ENCODE data around the gene IVD. TPM values are rescaled to one million over a fixed set of nuclear protein-coding genes. Genes with fewer than 3 reads are reported as not detected.

IVD gene
- total and polyA plus RNA-seq, 2 of the 4 experiments (the other 2 are of a cell fraction) = 31.7 to 41.1 TPM

- TF ChIP-seq CTCF (conservative IDR thresholded peaks at IDR 0.05; ENCODE audit: low read depth, low read length) (no peak), SMC3 (IDR thresholded peaks at IDR 0.05; ENCODE audit: low read depth, low read length) (no peak), RAD21 (IDR thresholded peaks at IDR 0.05; ENCODE audit: low read length) (no peak)
Observed at GRCh38 chr15:40380636-40381035, 25.0 kb upstream of the IVD start (continued).

Data from IMR-90 (cell line).